ENCODE measurements around the gene ERICH2.

The ERICH2 gene

GRCh38 chr2:170842785-170843184 is 72.6 kb downstream of the ERICH2 start:
- no peak for DNase-seq (ENCODE audit: low read depth in 2 of 2)

GRCh38 chr2:170843656-170844055 is 73.5 kb downstream of the ERICH2 start:
- no peak for DNase-seq (ENCODE audit: low read depth in 2 of 2)

- DNase-seq (ENCODE audit: low read depth in 2 of 2): no peak
Observed at GRCh38 chr2:170845343-170845742, 75.2 kb downstream of the ERICH2 start.

GRCh38 chr2:170846314-170846713 is 76.1 kb downstream of the ERICH2 start:
- no peak for DNase-seq (ENCODE audit: low read depth in 2 of 2)

- DNase-seq (ENCODE audit: low read depth in 2 of 2): no peak
Observed at GRCh38 chr2:170847716-170848115, 77.5 kb downstream of the ERICH2 start.

Data from stimulated activated CD8-positive, alpha-beta memory T cell treated with anti-CD3 and anti-CD28 coated beads, Interleukin-2, amount 100 ng/mL, for 48 hours (primary cell).